Mucosa of rectum (tissue), 2 donors: ENCODE data around the gene PPIL6.
"Not testable (repeated sequence)": the region's sequence is repeated elsewhere in the genome, so short reads cannot be mapped to it uniquely, and the experiment has no call there.

Experiments
- H3K27ac ChIP-seq, 2 donors: one replicate each; pipeline ENCODE4 v1.7.0; 2013; ENCODE audit warnings: inconsistent platforms in 2 of 2, low read depth in 2 of 2, low read length in 2 of 2
- H3K27me3 ChIP-seq, 2 donors: one replicate each; pipeline ENCODE4 v1.7.0; 2013; ENCODE audit warnings: low read length in 2 of 2; ENCODE audit not compliant: control insufficient read depth in 2 of 2, insufficient read depth in 2 of 2
- H3K36me3 ChIP-seq, 2 donors: one replicate each; pipeline ENCODE4 v1.7.0; 2013; ENCODE audit warnings: low read length in 2 of 2; ENCODE audit not compliant: control insufficient read depth in 2 of 2, insufficient read depth in 2 of 2
- H3K4me1 ChIP-seq, 2 donors: one replicate each; pipeline ENCODE4 v1.7.0; 2013; ENCODE audit warnings: low read length in 2 of 2, mild to moderate bottlenecking in 1 of 2; ENCODE audit not compliant: control insufficient read depth in 2 of 2, insufficient read depth in 2 of 2
- H3K4me3 ChIP-seq, 2 donors: one replicate each; pipeline ENCODE4 v1.7.0; 2013; ENCODE audit warnings: low read length in 2 of 2
- H3K9ac ChIP-seq, 2 donors: one replicate each; pipeline ENCODE4 v1.7.0; 2013; ENCODE audit warnings: low read length in 2 of 2, low read depth in 1 of 2, mild to moderate bottlenecking in 1 of 2
- H3K9me3 ChIP-seq, 2 donors: one replicate each; pipeline ENCODE4 v1.7.0; 2013; ENCODE audit warnings: low read length in 2 of 2; ENCODE audit not compliant: control insufficient read depth in 2 of 2
- donor health status: healthy.
- donor health status: Normal muscosa, but diverticular disease.

PPIL6 gene

DNA sequence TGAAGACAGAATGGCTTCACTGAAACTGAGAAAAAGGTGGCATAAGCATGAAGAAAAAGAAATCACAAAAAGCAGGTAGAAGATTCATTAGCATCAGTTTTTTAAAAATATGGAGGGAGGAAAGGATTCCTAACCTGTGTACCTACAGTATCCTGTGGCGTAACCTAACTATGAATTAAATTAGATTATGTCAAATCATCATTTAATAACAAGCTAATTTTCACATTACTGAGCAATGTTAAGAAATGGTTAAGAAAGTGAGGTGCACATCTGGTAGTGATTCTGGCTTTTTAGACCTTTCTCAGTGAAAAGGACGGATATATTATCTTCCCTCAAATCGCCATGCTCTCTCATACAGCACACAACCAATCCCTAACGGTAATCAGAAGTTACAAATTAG, 70.7 kb downstream of the PPIL6 start:
- Histone ChIP-seq H3K36me3 (peaks cover 73 to 77% of the 10 kb centered on the region in 2 donors), H3K9me3 (no peaks in the 10 kb centered on the region), H3K9ac (no peak overlapping the region), H3K27ac (no peak overlapping the region), H3K27me3 (no peaks in the 10 kb centered on the region), H3K4me1 (peaks cover 5 to 6% of the 10 kb centered on the region in 2 donors), H3K4me3 (no peak overlapping the region)

DNA sequence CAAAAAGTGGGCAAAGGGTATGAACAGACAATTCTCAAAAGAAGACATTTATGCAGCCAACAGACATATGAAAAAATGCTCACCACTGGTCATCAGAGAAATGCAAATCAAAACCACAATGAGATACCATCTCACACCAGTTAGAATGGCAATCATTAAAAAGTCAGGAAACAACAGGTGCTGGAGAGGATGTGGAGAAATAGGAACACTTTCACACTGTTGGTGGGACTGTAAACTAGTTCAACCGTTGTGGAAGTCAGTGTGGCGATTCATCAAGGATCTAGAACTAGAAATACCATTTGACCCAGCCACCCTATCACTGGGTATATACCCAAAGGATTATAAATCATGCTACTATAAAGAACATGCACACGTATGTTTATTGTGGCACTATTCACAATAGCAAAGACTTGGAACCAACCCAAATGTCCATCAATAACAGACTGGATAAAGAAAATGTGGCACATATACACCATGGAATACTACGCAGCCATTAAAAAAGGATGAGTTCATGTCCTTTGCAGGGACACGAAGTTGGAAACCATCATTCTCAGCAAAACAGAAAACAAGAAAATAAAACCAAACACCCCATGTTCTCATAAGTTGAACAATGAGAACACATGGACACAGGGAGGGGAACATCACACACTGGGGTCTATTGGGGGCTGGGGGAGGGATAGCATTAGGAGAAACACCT, 75.9 kb downstream of the PPIL6 start:
- not testable (repeated sequence) for H3K27ac ChIP-seq, H3K4me1 ChIP-seq, H3K27me3 ChIP-seq, H3K4me3 ChIP-seq, H3K9me3 ChIP-seq, H3K9ac ChIP-seq
- H3K36me3 ChIP-seq, result peaks cover 55 to 67% of the 10 kb centered on the region in 2 donors

DNA sequence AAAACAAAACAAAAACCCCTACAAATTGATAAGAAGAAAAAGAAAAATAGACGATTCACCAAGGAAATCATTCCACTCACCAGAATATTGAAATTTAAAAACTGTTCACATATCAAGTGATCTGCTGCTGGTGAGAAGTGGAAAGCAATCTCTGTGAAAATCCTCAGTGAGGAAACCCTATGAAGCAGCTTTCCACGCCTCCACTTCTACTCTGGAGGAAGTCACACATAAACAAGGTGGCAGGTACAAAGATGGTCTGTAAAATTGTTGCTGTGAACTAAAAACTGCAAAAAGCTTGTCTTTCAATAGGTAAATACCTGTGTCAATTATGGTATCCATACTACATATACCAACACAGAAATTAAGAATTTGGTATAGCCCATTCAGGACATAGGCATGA, 76.7 kb downstream of the PPIL6 start:
- peaks cover 52 to 68% of the 10 kb centered on the region in 2 donors for H3K36me3 ChIP-seq
- no peaks in the 10 kb centered on the region for H3K27me3 ChIP-seq

DNA sequence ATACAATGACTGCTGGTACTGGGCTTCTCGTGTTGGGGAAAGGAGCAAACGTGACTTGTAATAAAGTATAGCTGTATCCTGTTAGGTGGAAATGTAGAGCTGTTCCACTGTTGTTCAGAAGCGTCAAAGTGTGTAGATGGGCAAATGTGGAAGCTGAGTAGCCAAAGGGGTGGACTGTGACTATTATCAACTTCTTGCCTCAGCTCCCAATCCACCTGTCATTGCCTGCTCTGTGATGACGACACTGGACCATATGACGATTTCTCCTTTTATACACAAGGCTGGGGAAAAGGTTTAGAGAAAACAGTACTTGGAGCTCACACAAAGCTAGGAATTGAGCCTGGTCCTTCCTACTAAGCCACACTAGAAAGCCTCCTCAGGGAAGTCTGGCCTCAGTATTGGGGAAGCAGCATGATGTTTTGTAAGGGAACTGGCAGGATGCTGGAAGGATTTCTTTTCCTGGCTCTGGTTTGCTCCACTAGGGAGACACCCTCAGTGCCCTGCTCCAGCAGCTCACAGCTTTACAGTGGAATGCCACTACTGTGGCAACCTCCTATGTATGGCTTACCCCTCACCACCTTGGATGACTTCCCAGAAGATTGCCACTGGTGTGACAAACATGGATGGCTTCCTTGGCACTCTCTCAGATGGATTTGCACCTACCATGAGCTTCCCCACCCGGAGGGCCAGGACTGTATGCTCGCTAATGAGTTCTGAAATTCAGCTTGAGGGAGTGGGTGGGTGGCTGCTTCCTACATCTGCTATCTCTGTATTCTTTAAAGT, 78.1 kb downstream of the PPIL6 start:
- no peaks in the 10 kb centered on the region for H3K9me3 ChIP-seq
- H3K9ac ChIP-seq, result no peak overlapping the region
- H3K4me3 ChIP-seq, result no peak overlapping the region
- no peaks in the 10 kb centered on the region for H3K4me1 ChIP-seq
- H3K27me3 ChIP-seq, result no peaks in the 10 kb centered on the region
- H3K27ac ChIP-seq, result no peak overlapping the region
- peaks cover 42 to 64% of the 10 kb centered on the region in 2 donors for H3K36me3 ChIP-seq

More for the DNA sequence above, 76.7 kb downstream of the PPIL6 start:
- Histone ChIP-seq H3K4me3 (no peak overlapping the region), H3K9me3 (no peaks in the 10 kb centered on the region), H3K9ac (no peak overlapping the region), H3K4me1 (no peaks in the 10 kb centered on the region), H3K27ac (no peak overlapping the region)

DNA sequence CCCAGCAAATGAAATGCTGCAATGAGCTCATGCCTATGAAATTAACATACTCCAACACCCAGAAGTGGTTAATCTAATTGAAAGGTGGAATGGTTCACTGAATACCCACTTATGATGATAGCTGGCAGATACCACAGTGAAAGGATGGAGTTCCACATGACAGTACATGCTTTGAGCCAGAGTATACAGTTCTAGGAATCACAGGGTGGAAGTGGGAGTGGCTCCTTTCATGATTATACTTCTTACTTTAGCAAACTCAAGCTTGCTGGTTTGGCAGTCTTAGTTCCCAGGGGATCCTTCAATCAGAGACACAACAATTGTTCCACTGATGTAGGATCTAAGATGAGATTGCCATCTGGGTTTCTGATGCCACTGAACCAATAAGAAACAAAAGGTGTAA, 79.6 kb downstream of the PPIL6 start:
- no peak overlapping the region for H3K9ac ChIP-seq
- peaks cover 35 to 65% of the 10 kb centered on the region in 2 donors for H3K36me3 ChIP-seq
- no peak overlapping the region for H3K27ac ChIP-seq
- no peak overlapping the region for H3K4me3 ChIP-seq
- no peaks in the 10 kb centered on the region for H3K4me1 ChIP-seq
- H3K27me3 ChIP-seq, result no peaks in the 10 kb centered on the region
- H3K9me3 ChIP-seq, result peaks cover 0 to 3% of the 10 kb centered on the region in 2 donors

DNA sequence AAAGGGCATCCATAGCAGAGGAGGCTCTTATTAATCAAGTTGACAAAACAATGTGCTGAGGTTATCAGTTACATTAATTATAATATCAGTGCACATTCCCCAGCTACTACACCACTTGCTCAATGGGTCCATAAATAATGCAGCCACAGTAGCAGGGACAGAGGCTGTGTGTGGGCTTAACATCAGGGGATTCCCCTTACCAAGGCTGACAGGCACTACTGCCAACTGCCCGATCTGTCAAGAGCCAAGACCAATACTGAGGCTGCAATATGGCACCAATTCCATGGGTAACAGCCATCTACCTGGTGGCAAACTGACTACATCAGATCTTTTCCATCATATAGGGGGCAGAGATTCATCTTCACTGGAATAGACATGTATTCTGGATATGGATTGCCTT, 80.1 kb downstream of the PPIL6 start:
- Histone ChIP-seq H3K27me3 (no peaks in the 10 kb centered on the region), H3K9me3 (peaks cover 0 to 3% of the 10 kb centered on the region in 2 donors), H3K4me1 (no peaks in the 10 kb centered on the region), H3K36me3 (peaks cover 35 to 64% of the 10 kb centered on the region in 2 donors), H3K27ac (no peak overlapping the region), H3K9ac (no peak overlapping the region), H3K4me3 (no peak overlapping the region)

DNA sequence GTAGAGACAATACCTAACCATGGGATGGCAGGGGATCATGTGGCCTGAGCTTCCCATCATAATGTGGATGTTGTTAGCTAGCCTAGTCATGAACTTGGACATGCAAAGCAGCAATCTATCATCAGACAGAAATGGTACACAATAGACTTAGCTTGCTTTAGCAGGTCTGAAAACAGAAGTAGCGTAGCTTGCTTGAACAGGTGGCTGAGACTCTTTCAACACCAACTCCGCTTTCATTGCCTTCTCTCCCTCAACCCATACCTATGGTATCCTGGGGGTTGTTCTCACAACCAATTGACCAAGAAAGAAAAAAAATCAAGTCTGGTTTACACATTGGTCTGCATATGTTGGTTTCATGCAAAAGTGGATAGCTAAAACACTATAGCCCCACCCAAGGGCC, 81.2 kb downstream of the PPIL6 start:
- H3K9ac ChIP-seq, result no peak overlapping the region
- H3K27me3 ChIP-seq, result no peaks in the 10 kb centered on the region
- H3K4me1 ChIP-seq, result no peaks in the 10 kb centered on the region
- peaks cover 0 to 3% of the 10 kb centered on the region in 2 donors for H3K9me3 ChIP-seq
- H3K4me3 ChIP-seq, result no peak overlapping the region
- no peak overlapping the region for H3K27ac ChIP-seq
- peaks cover 38 to 56% of the 10 kb centered on the region in 2 donors for H3K36me3 ChIP-seq

DNA sequence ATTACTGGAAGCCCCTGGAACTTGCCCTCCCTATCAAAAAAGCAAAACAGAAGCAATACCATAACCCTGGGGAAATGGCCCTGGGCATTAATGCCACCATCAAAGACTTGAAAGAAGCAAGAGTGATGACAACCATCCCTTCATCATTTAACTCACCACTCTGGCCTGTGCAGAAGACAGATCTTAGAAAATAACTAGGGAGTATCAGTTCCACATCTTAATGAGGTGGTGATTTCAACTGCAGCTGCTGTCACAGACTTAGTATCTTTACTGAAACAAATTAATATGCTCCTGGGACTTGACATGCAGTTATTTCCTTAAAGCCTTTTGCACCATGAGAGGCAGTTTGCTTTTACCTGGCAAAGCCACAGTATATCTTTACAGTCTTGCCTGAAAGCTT, 82.2 kb downstream of the PPIL6 start:
- no peaks in the 10 kb centered on the region for H3K4me1 ChIP-seq
- H3K36me3 ChIP-seq, result peaks cover 36 to 56% of the 10 kb centered on the region in 2 donors
- H3K9me3 ChIP-seq, result peaks cover 0 to 3% of the 10 kb centered on the region in 2 donors
- no peak overlapping the region for H3K4me3 ChIP-seq
- H3K27ac ChIP-seq, result no peak overlapping the region
- no peak overlapping the region for H3K9ac ChIP-seq
- H3K27me3 ChIP-seq, result no peaks in the 10 kb centered on the region

DNA sequence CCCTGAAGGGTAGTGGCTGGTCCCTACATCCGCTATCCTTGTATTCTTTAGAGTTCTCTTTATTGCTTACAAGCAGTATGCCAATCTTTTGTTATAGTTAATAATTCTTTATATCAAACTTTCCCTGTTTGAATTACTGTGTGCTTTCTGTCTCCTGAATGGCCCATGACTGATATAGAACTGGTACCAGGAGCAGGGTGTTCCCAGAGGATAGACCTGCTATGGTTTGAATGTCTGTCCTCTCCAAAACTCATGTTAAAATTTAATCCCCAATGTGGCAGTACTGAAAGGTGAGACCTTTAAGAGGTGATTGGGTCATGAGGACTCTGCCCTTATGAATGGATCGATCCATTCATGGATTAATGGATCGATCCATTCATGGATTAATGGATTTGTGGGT, 84.2 kb downstream of the PPIL6 start:
- Histone ChIP-seq H3K4me3 (no peak overlapping the region), H3K9me3 (peaks cover 0 to 3% of the 10 kb centered on the region in 2 donors), H3K36me3 (peaks cover 26 to 44% of the 10 kb centered on the region in 2 donors), H3K27ac (no peak overlapping the region), H3K4me1 (peaks cover 7 to 18% of the 10 kb centered on the region in 2 donors), H3K27me3 (no peaks in the 10 kb centered on the region), H3K9ac (no peak overlapping the region)
